ENCODE results near the gene KIF26B.
A peak's percentile ranks its signal among the peaks of the same experiment; 100 is the strongest.
"Not testable (repeated sequence)": the region's sequence is repeated elsewhere in the genome, so short reads cannot be mapped to it uniquely, and the experiment has no call there.

Gene KIF26B

DNA sequence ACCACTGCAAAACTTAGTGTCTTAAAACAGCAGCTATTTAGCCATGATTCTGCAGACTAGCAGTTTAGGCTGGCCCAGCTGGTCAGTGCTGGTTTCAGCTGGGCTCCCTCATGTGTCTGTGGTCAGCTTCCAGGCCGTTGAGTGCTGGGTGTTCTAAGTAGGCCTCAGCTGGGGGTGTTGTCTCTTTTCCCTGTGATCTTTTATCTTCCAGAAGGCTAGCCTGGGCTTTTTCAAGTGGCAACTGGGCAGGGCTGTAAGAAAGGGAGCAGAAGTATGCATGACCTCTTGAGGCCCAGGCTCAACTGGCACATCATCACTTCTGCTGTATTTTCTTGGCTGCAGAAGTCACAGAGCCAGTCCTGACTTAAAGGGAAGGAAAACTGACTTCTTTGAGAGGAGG, 136.1 kb downstream of the KIF26B start:
- no peak for DNase-seq

DNA sequence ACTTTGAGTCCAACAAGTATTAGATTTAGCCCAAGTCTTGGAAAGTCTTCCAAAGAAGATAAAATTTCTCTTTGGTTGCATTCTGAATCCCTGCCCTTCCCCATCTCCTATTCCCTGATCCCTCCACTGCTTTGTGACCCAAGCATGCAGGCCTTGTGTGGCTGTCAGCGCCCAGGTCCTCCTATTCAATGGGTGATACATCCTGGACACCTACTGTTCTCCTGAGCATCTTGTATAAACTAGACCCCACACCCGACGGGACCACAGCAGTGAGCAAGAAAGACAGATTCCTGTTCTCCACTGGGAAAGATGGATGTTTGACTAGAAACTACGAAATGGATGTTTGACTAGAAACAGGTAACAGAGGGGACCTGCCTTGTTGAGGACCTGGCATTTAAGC, 136.6 kb downstream of the KIF26B start:
- no peak for DNase-seq

DNA sequence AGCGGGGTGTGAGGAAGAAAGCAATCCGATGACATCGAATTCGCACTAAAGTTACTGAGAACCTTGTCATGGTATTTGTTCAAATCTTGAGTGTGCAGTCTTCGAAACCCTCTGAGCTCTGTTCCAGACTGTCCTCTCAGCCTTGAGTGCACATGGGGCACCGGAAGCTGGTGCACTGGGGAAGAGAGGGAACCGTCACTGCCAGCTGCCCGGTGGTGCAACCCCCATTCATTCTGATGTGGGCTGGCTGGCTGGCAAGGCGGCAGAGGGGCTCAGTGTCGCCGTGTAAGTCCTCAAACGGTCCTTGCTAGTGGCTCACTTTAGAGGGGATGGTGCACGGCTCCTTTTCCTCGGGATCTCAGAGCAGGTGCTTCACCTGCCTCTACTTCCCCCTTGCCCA, 137.4 kb downstream of the KIF26B start:
- no peak for DNase-seq

DNA sequence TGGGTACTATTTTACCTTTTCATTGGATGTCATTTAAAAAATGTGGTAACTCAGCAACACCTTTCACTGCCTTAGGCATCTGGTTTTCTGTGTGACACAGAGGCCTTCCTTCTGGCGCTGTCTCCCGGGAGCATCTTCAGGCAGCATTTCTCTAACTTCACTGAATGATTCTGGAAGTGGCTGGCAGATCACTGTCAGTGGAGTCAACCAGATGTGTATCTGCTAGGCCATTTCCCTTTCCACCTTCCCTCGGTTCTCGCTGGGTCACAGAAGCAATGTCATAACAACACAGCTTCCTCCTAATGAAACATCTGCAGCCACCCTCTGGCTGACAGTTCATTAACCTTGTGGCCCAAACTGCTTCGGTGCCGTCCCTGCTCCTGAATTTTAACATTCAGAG, 137.8 kb downstream of the KIF26B start:
- no peak for DNase-seq

DNA sequence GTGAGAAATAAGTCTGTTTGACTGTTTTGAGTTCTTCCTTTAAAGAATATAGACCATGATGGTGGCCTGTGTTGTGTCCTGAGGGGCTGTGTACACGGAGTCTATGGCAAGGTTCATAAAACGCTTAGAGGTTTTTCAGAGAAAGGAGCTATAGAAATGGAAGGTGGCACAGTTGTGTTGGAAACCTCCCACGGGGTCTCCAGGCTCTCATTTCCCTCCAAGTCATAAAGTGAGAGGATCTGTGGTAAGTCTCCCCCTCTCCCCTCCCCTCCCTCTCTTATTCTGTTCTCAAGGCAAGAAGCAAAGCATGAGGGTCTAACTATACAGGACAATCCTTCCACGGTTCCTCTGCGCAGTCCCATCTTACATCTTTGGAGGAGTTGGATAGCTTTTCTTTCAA, 139.2 kb downstream of the KIF26B start:
- no peak for DNase-seq

DNA sequence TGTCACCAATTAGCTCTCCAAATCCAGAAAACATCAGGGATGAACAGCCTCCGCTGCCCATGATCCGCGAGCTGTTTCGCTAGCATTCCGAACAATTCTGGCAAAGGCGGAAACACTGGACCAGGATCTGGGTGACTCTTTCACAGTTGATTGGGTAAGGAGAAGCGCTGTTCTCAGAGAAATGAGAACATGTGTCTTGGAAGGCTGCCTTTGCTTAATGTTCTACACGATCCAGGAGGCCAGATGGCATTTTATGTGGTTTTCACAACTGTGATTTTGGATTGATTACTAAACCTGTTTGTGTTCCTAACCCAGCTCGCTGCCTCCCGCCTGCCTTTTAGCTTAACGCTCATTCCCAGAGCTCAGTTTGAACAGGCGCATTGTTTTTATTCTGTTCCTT, 144.0 kb downstream of the KIF26B start:
- DNase-seq, result no peak

DNA sequence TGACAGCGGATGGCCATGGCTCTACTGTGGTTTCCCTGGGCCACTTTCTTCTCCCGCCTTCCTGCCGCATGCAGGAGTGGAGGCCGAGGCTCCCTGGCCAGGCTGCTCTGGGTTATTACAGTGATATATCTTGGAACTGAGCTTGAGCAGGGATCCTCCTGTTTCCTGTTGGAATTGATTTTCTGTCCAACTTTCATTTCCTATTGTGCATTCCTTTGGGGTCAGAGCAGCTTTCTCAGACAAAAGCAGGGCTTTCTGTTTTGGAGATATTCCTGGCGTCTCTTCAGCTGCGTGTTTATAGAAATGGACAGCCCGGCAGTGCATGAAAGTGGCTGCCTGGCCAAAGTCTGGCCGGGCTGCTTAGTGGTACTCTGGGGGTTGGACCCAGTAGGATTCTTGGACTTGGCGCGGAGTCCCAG, 146.4 kb downstream of the KIF26B start:
- DNase-seq, result no peak

DNA sequence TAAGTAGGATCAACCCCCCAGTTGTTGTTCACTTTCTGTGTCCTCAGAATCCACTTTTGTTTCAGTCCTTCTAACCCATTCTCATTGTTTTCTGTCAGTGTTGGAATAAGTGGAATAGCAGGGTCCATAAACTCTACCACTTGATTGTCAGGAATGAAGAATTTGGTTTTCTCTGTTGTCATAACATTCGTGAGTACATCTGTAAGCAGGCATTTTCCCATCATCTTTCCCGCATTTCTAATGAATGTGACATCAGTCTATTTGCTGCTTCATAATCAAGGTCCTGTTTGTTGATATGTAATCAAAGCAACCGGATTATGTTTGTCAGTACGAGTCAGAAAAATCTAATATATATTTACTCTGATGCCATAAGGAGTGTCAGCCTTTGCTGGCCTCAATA, 147.1 kb downstream of the KIF26B start:
- no peak for DNase-seq

DNA sequence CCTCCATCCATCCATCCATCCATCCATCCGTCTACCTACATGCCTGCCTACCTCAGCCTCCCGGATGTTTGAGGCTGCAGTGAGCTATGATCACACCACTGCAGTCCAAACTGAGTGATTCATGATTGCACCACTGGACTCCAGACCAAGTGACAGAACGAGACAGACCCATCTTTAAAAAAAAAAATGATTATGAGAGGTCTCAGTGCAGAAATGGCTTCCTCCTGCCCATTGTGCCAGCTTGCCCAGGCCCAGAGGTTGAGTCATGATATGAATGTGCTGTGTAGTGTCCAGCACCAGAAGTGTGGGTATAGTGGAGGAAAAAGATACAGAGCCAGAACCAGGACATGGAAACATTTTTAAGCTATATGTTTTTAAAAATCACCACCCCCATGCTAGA, 149.9 kb downstream of the KIF26B start:
- DNase-seq, result no peak

DNA sequence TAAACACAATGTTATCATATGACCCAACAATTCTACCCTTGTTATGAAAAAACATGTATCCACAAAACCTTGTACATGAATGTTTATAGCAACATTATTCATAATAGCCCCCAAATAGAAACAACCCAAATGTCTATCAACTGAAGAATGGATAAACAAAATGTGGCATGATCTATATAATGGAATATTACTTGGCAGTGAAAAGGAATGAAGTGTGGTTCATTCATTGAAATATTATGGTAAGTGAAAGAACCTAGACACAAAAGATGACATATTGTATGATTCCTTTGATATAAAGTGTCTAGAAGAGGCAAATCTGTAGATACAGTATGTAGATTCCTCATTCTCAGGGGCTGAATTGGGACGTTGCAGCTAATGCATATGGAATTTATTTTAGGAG, 151.2 kb downstream of the KIF26B start:
- DNase-seq, result no peak

DNA sequence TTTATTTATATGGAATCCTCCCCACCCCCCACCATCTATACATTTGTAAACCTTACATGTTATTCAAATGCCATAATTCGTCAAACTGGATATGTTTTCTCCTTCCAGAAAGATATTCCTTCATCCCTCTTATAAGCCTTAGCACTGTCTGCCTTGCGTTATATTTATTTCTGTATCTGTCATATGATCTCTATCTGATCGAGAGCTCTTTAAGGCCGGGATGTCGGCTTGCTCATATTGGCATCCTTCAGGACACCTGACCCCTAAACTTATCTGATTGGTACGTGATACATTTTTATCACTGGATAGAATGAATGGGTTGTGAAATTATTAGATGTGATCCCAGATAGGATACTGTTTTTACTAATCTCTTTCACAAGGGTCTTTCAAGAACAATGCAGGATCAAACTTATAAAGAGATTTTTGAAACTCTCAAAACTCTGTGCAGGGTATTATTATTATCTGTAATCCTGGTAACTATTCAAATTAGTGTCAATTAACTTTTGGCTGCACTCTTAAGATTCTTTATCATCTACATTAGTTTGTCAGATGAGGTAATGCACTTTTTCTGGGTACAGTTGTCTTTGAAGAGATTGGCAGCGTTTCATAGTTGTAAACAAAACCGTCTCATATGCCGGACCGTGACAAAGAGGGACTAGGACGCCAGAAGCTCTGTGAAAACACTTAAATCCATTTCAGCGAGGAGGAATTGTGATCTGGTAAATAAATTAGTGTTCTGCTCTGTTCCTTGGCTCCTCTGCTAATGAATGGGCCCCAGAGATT, 152.0 kb downstream of the KIF26B start:
- no peak for DNase-seq

DNA sequence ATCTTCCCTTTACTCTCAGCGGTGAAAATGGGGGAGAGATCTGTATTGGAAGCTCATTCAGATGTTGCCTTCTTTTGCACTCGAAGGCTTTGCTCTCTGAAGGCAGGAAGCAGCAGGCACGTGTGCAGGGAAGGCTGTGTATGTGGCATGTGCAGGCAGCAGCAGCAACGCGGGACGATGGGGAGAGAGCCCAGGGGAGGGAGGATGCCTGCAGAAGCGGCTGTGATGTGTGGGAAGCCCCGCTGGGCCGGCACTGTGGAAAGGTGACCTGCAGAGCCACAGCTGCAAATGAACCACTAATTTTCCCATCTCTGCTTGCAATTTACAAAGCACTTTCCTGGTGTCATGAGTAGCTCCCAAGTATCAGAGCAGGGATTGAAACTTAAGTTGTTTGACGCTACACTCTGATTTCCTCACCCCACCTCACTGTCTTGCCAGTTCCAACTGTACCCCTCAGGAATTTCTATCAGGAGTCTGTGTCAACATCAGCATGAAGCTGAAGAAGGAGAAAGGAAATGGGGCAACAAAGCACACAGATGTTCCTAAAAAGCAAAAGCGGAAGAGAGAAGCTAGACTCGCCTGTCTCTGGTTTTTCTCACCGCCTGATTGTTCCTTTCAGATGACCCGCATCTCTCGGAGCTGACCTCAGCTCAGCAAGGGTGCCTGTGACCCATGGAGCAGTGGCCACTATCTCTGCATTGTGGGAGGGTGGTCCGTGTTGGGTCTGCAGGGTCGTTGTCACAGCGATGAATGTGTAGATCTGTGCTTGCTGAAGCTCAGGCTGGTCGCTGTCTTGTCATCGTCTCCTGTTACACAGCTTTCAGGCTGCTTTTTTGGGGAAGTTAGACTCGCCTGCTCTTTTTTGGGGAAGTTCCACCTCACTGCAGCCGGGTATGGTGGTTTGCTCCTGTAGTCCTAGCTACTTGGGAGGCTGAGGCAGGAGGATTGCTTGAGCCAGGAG, 156.1 kb downstream of the KIF26B start:
- DNase-seq, result peak; percentile 9

DNA sequence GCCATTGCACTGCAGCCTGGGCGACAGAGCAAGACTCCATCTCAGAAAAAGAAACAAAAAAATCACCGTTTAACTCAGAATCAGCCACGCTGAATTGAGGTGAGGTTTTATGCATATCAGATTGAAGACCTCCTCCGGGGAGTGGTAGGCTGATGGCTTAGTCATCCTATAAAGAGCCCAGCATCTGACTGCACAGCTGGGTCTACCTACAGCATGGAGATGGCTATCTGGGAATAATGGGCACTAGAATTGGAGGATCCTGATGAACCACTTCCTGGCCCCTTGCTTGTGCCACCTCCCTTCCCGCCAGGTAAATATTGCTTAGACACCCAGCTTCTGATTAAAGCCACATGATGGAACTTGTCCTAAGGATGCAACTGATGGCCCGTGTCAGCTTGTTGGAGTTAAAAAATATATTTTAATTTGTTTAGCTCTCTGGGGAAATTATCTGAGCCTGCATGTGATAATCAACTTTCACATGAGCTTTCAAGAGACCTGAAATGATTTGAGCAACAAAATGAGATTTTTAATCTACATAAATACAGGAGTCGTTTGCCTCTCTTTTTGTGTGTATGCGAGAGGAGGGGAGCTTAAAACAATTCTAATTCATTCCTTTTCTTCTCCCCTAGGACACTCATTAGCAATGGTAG, 157.2 kb downstream of the KIF26B start:
- no peak for DNase-seq

DNA sequence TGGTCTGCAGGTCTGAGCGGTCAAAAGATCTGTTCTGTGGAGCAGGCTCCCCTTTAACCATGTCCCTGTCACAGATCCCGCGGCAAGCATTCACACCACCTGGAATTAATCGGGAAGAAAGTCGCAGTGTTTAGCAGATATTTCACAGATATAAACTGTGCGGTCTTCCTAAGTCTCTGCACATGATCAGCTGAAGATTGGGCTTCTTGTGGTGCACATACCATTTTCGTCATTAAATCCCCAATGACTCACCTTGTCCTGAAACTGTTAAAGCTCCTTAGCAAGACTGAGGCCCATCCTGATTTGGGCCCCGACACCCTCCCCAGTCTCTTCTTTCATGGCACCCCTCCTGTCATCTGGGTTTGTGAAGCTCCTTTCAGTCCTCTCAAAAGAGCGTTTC, 158.8 kb downstream of the KIF26B start:
- no peak for DNase-seq

DNA sequence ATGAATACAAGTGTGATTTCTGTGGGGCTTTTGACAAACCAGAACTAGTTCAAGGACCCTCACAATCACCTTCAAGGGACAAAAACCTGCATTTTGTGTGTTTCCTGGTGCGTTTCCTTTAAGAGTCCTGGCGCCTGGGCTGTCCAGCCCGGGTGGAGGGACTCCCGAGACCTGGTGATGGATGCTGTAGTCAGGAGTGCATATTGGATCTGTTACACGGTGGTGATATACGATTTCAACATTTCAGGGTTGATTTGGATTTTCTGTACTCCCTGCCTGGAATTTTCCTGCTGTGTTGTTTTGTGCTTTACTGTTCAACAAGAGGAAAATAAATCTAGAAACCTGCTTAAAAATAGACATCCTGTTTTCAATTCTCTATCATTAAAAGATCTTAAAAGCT, 162.0 kb downstream of the KIF26B start:
- DNase-seq, result no peak

DNA sequence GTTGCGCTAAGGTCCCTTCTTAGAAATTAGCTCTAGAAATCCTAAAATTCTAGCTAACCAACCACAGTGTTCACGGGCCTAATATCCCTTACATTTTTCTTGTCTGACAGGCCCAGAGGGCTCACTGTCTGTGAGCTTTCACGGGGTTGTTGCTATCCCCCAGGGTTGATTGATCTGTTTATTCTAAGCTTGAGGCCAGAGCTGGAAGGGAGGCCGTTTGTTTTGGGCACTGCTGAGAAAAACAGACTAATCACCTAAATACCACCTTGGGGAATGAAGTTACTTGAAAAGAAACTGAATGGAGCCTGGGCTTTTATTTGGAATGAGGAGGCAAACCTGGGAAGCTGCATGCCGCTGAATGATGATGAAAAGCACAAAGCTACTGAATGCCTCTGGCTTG, 162.4 kb downstream of the KIF26B start:
- no peak for DNase-seq

DNA sequence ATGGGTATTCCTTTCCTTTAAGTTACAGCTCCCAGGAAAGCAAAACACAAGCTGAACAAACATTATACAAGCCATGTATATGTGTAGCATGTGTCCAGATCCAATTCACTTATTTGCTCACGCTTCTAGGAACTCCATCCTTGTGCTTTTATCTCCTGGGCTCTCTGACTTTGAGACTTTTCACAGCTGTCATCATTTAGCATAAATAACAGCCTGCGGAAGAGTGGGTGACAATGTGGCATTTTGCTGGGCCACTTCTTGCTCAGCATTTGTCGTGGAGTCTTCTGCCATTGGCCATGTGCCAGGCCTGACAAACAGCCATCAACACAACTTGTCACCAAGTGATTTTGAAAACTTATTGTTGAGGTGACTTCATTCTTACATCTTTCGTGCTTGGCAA, 164.3 kb downstream of the KIF26B start:
- DNase-seq, result no peak

DNA sequence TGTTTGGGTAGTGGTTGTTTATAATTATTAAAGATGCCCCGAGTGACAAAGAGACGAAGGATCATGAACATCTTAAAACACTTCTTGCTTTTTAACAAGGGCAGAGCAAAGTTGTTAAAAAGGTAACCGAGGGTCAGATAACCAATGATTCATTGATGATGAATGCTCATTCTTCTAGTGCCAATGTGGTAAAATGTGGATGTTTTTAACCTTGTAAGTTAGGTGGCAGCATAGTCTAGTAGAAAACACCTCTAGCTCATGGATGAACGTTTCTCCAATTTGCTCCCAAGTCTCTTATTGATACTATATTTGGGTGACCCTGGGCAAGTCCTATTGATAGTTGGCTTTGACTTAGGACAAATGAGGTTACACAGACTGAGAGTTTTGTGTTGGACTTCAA, 167.9 kb downstream of the KIF26B start:
- DNase-seq, result no peak

DNA sequence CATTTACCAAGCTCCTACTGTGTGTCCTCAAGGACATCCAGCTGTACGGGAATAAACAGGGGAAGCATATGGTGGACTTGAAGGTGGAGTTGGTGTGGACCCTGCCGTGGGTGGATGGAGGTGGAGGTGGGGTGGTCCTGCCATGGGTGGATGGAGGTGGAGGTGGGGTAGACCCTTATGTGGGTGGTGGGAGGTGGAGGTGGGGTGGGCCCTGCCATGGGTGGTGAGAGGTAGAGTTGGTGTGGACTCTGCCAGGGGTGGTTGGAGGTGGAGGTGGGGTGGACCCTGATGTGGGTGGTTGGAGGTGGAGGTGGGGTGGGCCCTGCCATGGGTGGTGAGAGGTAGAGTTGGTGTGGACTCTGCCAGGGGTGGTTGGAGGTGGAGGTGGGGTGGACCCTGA, 169.0 kb downstream of the KIF26B start:
- not testable (repeated sequence) for DNase-seq

DNA sequence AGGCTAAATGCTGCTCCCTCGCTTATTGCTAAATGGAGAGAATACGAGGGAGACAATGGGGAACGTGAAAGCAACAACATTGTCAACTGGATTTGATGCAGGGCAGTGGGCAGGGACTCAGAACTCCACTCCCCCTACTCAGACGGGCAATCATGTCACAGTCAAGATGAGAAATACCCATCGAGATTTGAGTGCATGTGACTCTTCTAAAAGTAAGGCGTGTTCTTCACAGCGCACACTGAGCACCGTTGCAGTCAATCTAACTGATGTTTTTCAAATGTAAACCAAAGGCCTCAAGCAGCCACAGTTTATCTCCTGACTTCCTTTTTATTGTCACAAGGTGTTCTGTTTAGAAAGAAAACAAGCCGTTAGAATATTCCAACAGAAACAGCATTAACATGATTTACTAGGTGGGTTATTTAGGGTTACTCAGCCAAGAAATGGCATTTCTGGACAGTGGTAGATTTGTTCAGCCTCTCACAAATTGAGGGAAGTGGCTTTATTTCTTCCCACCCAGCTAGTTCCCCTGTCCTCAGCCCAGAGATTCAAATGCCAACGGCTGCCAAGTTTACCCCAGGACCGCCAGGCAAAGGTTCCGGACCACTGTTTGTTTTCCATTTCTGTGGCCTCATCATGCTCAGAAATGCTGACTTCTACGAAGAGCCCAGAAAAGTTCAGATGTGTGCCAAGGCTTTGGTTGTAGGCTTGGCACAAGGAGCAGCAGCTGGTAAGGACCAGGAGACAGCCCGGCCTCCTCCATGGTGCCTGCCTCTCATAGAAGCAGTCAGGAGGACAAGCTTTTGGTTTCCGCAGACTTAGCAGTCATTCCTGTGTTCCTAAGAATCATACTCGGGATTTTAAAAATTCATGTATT, 171.4 kb downstream of the KIF26B start:
- no peak for DNase-seq

DNA sequence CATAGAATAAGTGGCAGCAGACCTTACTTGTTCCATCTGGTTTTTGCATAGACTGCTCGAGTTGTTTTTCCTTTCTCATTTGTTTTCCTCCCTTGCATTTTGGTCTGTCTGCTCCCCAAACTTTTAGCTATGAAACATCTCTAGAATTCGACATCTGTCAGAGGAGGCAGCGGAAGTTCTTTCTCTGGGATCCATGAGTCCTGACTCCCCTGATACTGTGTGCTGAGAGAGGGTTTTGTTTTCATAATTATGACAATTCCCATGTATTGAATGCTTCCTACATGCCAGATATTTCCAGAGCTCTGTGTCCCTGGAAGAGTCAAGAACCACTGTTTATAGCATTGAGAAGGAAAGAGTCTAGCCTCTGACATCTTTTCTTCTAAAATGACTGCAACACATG, 172.6 kb downstream of the KIF26B start:
- no peak for DNase-seq

DNA sequence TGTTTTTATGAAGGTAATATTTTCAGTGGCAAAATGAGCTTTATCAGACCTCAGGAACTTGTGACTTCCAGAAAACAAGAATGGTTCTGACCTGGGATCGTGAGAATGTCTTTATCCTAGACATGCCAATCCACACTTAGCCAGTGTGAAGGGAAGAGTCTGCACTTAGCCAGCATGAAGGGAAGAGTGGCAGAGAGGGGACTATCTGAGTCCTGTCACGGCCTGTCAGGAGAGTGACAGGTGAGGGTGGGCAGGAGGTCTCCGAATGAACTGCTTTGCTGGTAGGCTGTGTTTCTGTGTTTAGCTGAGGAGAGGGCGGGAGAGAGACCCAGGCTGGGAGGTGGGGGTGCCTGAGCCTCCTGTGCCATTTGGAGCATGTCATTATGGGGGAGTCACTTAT, 173.1 kb downstream of the KIF26B start:
- DNase-seq, result no peak

DNA sequence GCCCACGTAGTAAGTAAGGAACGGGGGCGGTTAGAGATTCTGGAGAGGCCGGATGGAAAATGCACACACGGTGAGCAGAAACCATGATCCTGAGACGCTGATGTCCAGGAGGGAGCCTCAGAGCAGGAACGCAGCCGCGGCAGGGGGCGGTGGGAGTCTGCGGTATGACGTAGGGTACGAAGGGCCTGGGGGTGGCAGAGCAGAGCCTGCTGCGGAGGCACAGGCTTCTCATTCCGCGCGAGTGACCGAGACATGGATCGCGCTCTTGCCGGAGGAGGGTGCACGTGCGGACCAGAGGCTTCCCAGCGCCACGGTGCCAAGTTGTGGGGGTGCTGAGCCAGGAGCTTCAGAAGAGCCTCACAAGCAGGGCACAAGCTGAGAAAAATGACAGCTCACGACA, 176.2 kb downstream of the KIF26B start:
- DNase-seq, result no peak
